HEK293 (cell line): ENCODE measurements around the gene PHACTR3.

Experiments used
- CTCF ChIA-PET: fragments of 350-600 bp; formaldehyde crosslinking; extraction: SDS; loops from one replicate; lab custom pipeline; 2021; ENCODE audit warnings: antibody characterized with exemption; lab: Yijun Ruan, JAX
- POLR2A ChIA-PET: fragments of 300-600 bp; formaldehyde crosslinking; extraction: SDS; loops from one replicate; lab custom pipeline; 2020; ENCODE audit warnings: antibody characterized with exemption, inconsistent platforms; lab: Yijun Ruan, JAX
- H3K27ac ChIP-seq: fragments of 200-500 bp; sonication (Bioruptor generic); 2 replicates; pipeline ENCODE4 v1.5.1; 2014; ENCODE audit warnings: low read depth, low read length, control low read depth, inconsistent platforms; ENCODE audit errors: extremely low read depth
- H3K36me3 ChIP-seq, 2 experiments: fragments of 200-500 bp in 1 of 2; sonication (Bioruptor generic) in 1 of 2; 1 replicate in 1 of 2; 2 replicates in 1 of 2; pipeline ENCODE4 v1.5.1; 2014 to 2017; ENCODE audit warnings: inconsistent platforms in 2 of 2, low read length in 2 of 2; ENCODE audit not compliant: control insufficient read depth in 2 of 2, insufficient read depth in 1 of 2
- H3K4me1 ChIP-seq: fragments of 200-500 bp; sonication (Bioruptor generic); 2 replicates; pipeline ENCODE4 v1.5.1; 2014; ENCODE audit warnings: mild to moderate bottlenecking, low read length, inconsistent platforms; ENCODE audit not compliant: control insufficient read depth, insufficient read depth
- H3K4me3 ChIP-seq: 2 replicates; pipeline ENCODE4 v1.5.1; 2011; ENCODE audit warnings: low read depth, mild to moderate bottlenecking, control low read depth, low read length, moderate library complexity
- H3K9me3 ChIP-seq: fragments of 200-500 bp; sonication (Bioruptor generic); 2 replicates; pipeline ENCODE4 v1.5.1; 2014; ENCODE audit warnings: low read depth, low read length, inconsistent platforms; ENCODE audit not compliant: control insufficient read depth, insufficient read depth
- KLF1 ChIP-seq: fragments of 450-650 bp; formaldehyde crosslinking; IDR thresholded peaks from 2 replicates; pipeline ENCODE4 v1.5.1; 2016; ENCODE audit warnings: missing biosample characterization, missing genetic modification characterization
- KLF7 ChIP-seq: fragments of 450-650 bp; formaldehyde crosslinking; IDR thresholded peaks from 2 replicates; pipeline ENCODE4 v1.5.1; 2016; ENCODE audit warnings: missing biosample characterization, missing genetic modification characterization, borderline replicate concordance
- KLF9 ChIP-seq: fragments of 450-650 bp; formaldehyde crosslinking; IDR thresholded peaks from 2 replicates; pipeline ENCODE4 v1.5.1; 2016; ENCODE audit warnings: missing biosample characterization, missing genetic modification characterization, low read depth
- OSR2 ChIP-seq: fragments of 450-650 bp; formaldehyde crosslinking; IDR thresholded peaks from 2 replicates; pipeline ENCODE4 v1.5.1; 2016; ENCODE audit warnings: missing biosample characterization, missing genetic modification characterization
- OVOL3 ChIP-seq: fragments of 450-650 bp; formaldehyde crosslinking; IDR thresholded peaks from 2 replicates; pipeline ENCODE4 v1.5.1; 2016; ENCODE audit warnings: missing biosample characterization, missing genetic modification characterization
- PRDM1 ChIP-seq: fragments of 450-650 bp; formaldehyde crosslinking; IDR thresholded peaks from 2 replicates; pipeline ENCODE4; 2016; ENCODE audit warnings: missing biosample characterization, missing genetic modification characterization
- REPIN1 ChIP-seq: fragments of 450-650 bp; formaldehyde crosslinking; IDR thresholded peaks from 2 replicates; pipeline ENCODE4 v1.5.1; 2017; ENCODE audit warnings: missing biosample characterization, missing genetic modification characterization, low read depth
- SCRT2 ChIP-seq: fragments of 450-650 bp; formaldehyde crosslinking; IDR thresholded peaks from 2 replicates; pipeline ENCODE4 v1.5.1; 2016; ENCODE audit warnings: missing biosample characterization, missing genetic modification characterization
- ZBTB49 ChIP-seq: fragments of 450-650 bp; formaldehyde crosslinking; IDR thresholded peaks from 2 replicates; pipeline ENCODE4 v1.5.1; 2016; ENCODE audit warnings: missing biosample characterization, missing genetic modification characterization, low read depth
- ZEB2 ChIP-seq: fragments of 450-650 bp; formaldehyde crosslinking; IDR thresholded peaks from 2 replicates; pipeline ENCODE4 v1.5.1; 2016; ENCODE audit warnings: missing biosample characterization, missing genetic modification characterization
- ZNF157 ChIP-seq: fragments of 450-650 bp; formaldehyde crosslinking; IDR thresholded peaks from 2 replicates; pipeline ENCODE4 v1.5.1; 2016; ENCODE audit warnings: missing biosample characterization, missing genetic modification characterization
- ZNF211 ChIP-seq: fragments of 450-650 bp; formaldehyde crosslinking; IDR thresholded peaks from 2 replicates; pipeline ENCODE4 v1.5.1; 2016; ENCODE audit warnings: low read depth, missing biosample characterization, missing genetic modification characterization
- ZNF274 ChIP-seq, 2 experiments: fragments of 200-500 bp in 1 of 2; fragments of 450-650 bp in 1 of 2; sonication (Bioruptor generic) in 1 of 2; formaldehyde crosslinking in 1 of 2; IDR thresholded peaks; 2 replicates each; pipeline versions ENCODE4 v1.5.1 to v1.6.1; 2014 to 2016; ENCODE audit warnings: borderline replicate concordance in 1 of 2, inconsistent platforms in 1 of 2, low read length in 1 of 2, missing biosample characterization in 1 of 2, missing genetic modification characterization in 1 of 2
- ZNF37A ChIP-seq: fragments of 450-650 bp; IDR thresholded peaks from 2 replicates; pipeline ENCODE4 v1.5.1; 2018; ENCODE audit warnings: missing biosample characterization, missing genetic modification characterization
- ZNF426 ChIP-seq: fragments of 450-650 bp; formaldehyde crosslinking; IDR thresholded peaks from 2 replicates; pipeline ENCODE4 v1.5.1; 2017; ENCODE audit warnings: missing biosample characterization, missing genetic modification characterization, mild to moderate bottlenecking, inconsistent platforms, moderate library complexity
- ZNF548 ChIP-seq: fragments of 450-650 bp; formaldehyde crosslinking; IDR thresholded peaks from 2 replicates; pipeline ENCODE4 v1.5.1; 2016; ENCODE audit warnings: missing biosample characterization, missing genetic modification characterization
- ZNF624 ChIP-seq: fragments of 450-650 bp; formaldehyde crosslinking; IDR thresholded peaks from 2 replicates; pipeline ENCODE4 v1.5.1; 2017; ENCODE audit warnings: missing biosample characterization, missing genetic modification characterization
- ZNF664 ChIP-seq: fragments of 450-650 bp; formaldehyde crosslinking; IDR thresholded peaks from 2 replicates; pipeline ENCODE4 v1.5.1; 2016; ENCODE audit warnings: missing biosample characterization, missing genetic modification characterization
- ZNF707 ChIP-seq: fragments of 450-650 bp; formaldehyde crosslinking; IDR thresholded peaks from 2 replicates; pipeline ENCODE4 v1.5.1; 2016; ENCODE audit warnings: missing biosample characterization, missing genetic modification characterization
- ZNF785 ChIP-seq: fragments of 450-650 bp; formaldehyde crosslinking; IDR thresholded peaks from 2 replicates; pipeline ENCODE4 v1.5.1; 2016; ENCODE audit warnings: missing biosample characterization, missing genetic modification characterization

PHACTR3 gene

GRCh38 chr20:59705651-59706399 lies 101.5 kb downstream of the PHACTR3 start:
- CTCF ChIA-PET = no interaction called here
- H3K4me1 ChIP-seq = no peaks in the 10 kb centered on the region
- TF ChIP-seq ZBTB49 (tag by site-specific recombination) = no peak
- TF ChIP-seq KLF9 = no peak
- TF ChIP-seq REPIN1 (tag by site-specific recombination) = no peak
- no peak for TF ChIP-seq ZNF37A (tag by site-specific recombination)
- POLR2A ChIA-PET = no interaction called here
- no peaks in the 10 kb centered on the region for H3K36me3 ChIP-seq
- H3K9me3 ChIP-seq = no peaks in the 10 kb centered on the region
- H3K27ac ChIP-seq = no peak overlapping the region
- no peak overlapping the region for H3K4me3 ChIP-seq

DNA sequence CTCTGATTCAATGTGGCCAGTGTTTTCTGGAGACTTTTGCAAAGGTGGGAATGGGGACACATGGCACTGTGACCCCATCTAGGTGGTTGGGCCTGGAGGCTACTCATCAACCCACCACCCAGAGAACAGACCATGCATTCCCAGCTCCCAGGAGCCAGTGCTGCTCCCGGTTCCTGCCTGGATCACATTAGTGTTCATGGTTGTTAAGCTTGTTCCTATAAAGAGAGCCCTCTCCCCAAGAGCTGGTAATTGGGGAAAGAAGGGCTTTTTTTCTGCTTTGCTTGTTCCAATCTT lies 102.0 kb downstream of the PHACTR3 start:
- TF ChIP-seq ZNF211 (tag by site-specific recombination) (no peak), KLF7 (tag by site-specific recombination) (no peak), ZNF274 (IDR thresholded peaks at IDR 0.05; ENCODE audit: low read length) (no peak), ZNF274 (tag by site-specific recombination; IDR thresholded peaks at IDR 0.05; ENCODE audit: borderline replicate concordance) (no peak), ZNF707 (tag by site-specific recombination) (no peak), OVOL3 (no peak), ZNF548 (tag by site-specific recombination) (no peak), ZNF426 (tag by site-specific recombination) (no peak), ZNF664 (tag by site-specific recombination) (no peak), ZNF785 (no peak), PRDM1 (tag by site-specific recombination) (no peak), OSR2 (no peak), KLF1 (tag by site-specific recombination) (no peak), ZEB2 (tag by site-specific recombination) (no peak), ZNF157 (no peak)
- POLR2A ChIA-PET = no interaction called here
- no peak overlapping the region for H3K4me3 ChIP-seq
- H3K4me1 ChIP-seq = no peaks in the 10 kb centered on the region
- no peaks in the 10 kb centered on the region for H3K36me3 ChIP-seq
- H3K9me3 ChIP-seq = no peaks in the 10 kb centered on the region
- no peak overlapping the region for H3K27ac ChIP-seq
- CTCF ChIA-PET = no interaction called here

DNA sequence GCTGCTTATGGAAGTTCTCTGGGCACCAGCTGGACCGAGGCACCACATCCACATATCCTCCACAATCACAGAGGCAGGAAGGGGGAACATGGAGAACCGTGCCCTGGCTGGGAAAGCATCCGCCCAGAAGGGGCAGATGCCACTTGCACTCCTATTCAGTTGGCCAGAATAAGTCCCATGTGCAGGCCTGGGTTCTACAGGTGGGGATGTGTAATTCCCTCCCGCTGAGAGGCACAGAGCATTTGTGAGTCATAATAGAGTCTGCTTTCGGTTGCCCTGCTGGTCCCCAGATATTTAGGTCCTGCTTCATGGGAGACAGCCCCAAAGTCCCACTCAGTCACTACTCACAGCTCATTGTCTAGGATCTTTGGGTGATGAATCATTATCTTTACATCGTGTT lies 104.0 kb downstream of the PHACTR3 start:
- Histone ChIP-seq H3K4me1 (no peaks in the 10 kb centered on the region), H3K9me3 (no peaks in the 10 kb centered on the region), H3K36me3 (no peaks in the 10 kb centered on the region), H3K4me3 (no peak overlapping the region), H3K27ac (no peak overlapping the region)
- POLR2A ChIA-PET = no interaction called here
- no peak for TF ChIP-seq ZNF624
- TF ChIP-seq SCRT2 = peak; percentile 55
- CTCF ChIA-PET = no interaction called here
